HCT116 (cell line): ENCODE results near the gene SUSD4. TPM values are rescaled to one million over a fixed set of nuclear protein-coding genes. Genes with fewer than 3 reads are reported as not detected.

Experiments used
- ATAC-seq: fragments of 200-7000 bp; cut with Tn5 transposase; 2 replicates; pipeline ENCODE4 v1.9.1; 2020; ENCODE audit warnings: mild to moderate bottlenecking, moderate library complexity
- BruUV-seq: library from RNA; stranded (reverse); fragments of 400-500 nt; replicated peaks from 2 replicates; lab custom pipeline; 2021; lab: Mats Ljungman, UMichigan
- CTCF ChIA-PET: fragments of 300-600 bp; sonication (Branson Sonifier 250); formaldehyde crosslinking; loops from one replicate; lab custom pipeline; 2021; ENCODE audit warnings: antibody characterized with exemption; lab: Charles Lee
- POLR2A ChIA-PET: fragments of 300-600, 350-600 bp; sonication (Branson Sonifier 250); formaldehyde crosslinking; loops from one replicate; lab custom pipeline; 2021; ENCODE audit warnings: antibody characterized with exemption; lab: Charles Lee
- RAD21 ChIA-PET, 2 experiments: fragments of 300-600 bp; sonication (Branson Sonifier 250); formaldehyde crosslinking; loops; one replicate each; lab custom pipeline; 2023; ENCODE audit warnings: low total read pairs in 2 of 2; ENCODE audit not compliant: uncharacterized antibody in 2 of 2, unreplicated experiment in 2 of 2, low non-redundant PET in 1 of 2; lab: Charles Lee
- DNase-seq: peaks from one replicate; pipeline ENCODE4 v3.0.0-alpha.2; 2010; ENCODE audit warnings: low read depth, low spot score
- H2AFZ ChIP-seq: fragments of 200-600 bp; shearing (Covaris generic), sonication (generic); 2 replicates; pipeline ENCODE4 v1.6.1; 2017; ENCODE audit warnings: low read depth, mixed run types, mixed read lengths, antibody characterized with exemption, low read length; ENCODE audit not compliant: poor library complexity, severe bottlenecking
- H3K27ac ChIP-seq: 2 replicates; pipeline ENCODE4 v1.5.1; 2012; ENCODE audit warnings: low read depth, low read length
- H3K27me3 ChIP-seq: fragments of 200-600 bp; sonication (generic); 2 replicates; pipeline ENCODE4 v1.6.1; 2016; ENCODE audit warnings: mixed run types, low read length, mixed read lengths; ENCODE audit not compliant: insufficient read depth
- H3K36me3 ChIP-seq, 2 experiments: fragments of 200-500 bp in 1 of 2; fragments of 200-600 bp in 1 of 2; sonication (Bioruptor generic) in 1 of 2; sonication (generic) in 1 of 2; 2 replicates each; pipeline versions ENCODE4 v1.5.1 to v1.6.1; 2014 to 2016; ENCODE audit warnings: low read length in 2 of 2, inconsistent platforms in 1 of 2, mixed read lengths in 1 of 2, mixed run types in 1 of 2; ENCODE audit not compliant: insufficient read depth in 2 of 2, control insufficient read depth in 1 of 2
- H3K4me1 ChIP-seq, 2 experiments: fragments of 200-600 bp in 1 of 2; sonication (generic) in 1 of 2; 2 replicates each; pipeline versions ENCODE4 v1.5.1 to v1.6.1; 2012 to 2017; ENCODE audit warnings: low read length in 2 of 2, inconsistent platforms in 1 of 2, mild to moderate bottlenecking in 1 of 2, mixed read lengths in 1 of 2, mixed run types in 1 of 2, moderate library complexity in 1 of 2; ENCODE audit not compliant: insufficient read depth in 2 of 2, control insufficient read depth in 1 of 2
- H3K4me2 ChIP-seq: fragments of 200-600 bp; sonication (generic); 2 replicates; pipeline ENCODE4 v1.6.1; 2017; ENCODE audit warnings: mixed run types, low read length, mixed read lengths
- H3K4me3 ChIP-seq, 2 experiments: fragments of 200-600 bp in 1 of 2; sonication (generic) in 1 of 2; replicated peaks in 1 of 2; 2 replicates each; pipeline ENCODE4 v1.5.1; 2011 to 2016; ENCODE audit warnings: low read length in 2 of 2, control low read depth in 1 of 2, low read depth in 1 of 2, mild to moderate bottlenecking in 1 of 2, mixed read lengths in 1 of 2, mixed run types in 1 of 2
- H3K79me2 ChIP-seq: fragments of 200-600 bp; sonication (generic); 2 replicates; pipeline ENCODE4 v1.6.1; 2017; ENCODE audit warnings: mild to moderate bottlenecking, mixed run types, low read length, moderate library complexity, mixed read lengths; ENCODE audit not compliant: insufficient read depth
- H3K9ac ChIP-seq: fragments of 200-600 bp; sonication (generic); 2 replicates; pipeline ENCODE4 v1.6.1; 2016; ENCODE audit warnings: low read length, mixed read lengths
- H3K9me2 ChIP-seq: fragments of 200-600 bp; sonication (generic), shearing (Covaris generic); 2 replicates; pipeline ENCODE4 v1.6.1; 2017; ENCODE audit warnings: mixed run types, mild to moderate bottlenecking, moderate library complexity; ENCODE audit not compliant: insufficient read depth
- H3K9me3 ChIP-seq, 2 experiments: fragments of 200-500 bp in 1 of 2; fragments of 200-600 bp in 1 of 2; sonication (Bioruptor generic) in 1 of 2; sonication (generic) in 1 of 2; 2 replicates each; pipeline ENCODE4 v1.6.1; 2014 to 2017; ENCODE audit warnings: low read length in 2 of 2, mixed read lengths in 2 of 2, inconsistent platforms in 1 of 2, low read depth in 1 of 2, mild to moderate bottlenecking in 1 of 2, mixed run types in 1 of 2, moderate library complexity in 1 of 2; ENCODE audit not compliant: control insufficient read depth in 1 of 2, insufficient read depth in 1 of 2
- H4K20me1 ChIP-seq: fragments of 200-600 bp; sonication (generic), shearing (Covaris generic); 2 replicates; pipeline ENCODE4 v1.6.1; 2017; ENCODE audit warnings: mixed run types, mild to moderate bottlenecking, moderate library complexity; ENCODE audit not compliant: insufficient read depth
- ELF1 ChIP-seq: IDR thresholded peaks from 2 replicates; pipeline ENCODE4 v1.6.1; 2012; ENCODE audit warnings: low read depth, borderline replicate concordance
- JUND ChIP-seq: IDR thresholded peaks from 2 replicates; pipeline ENCODE4 v1.6.1; 2012
- POLR2A ChIP-seq: IDR thresholded peaks from 2 replicates; pipeline ENCODE4 v1.7.0; 2011; ENCODE audit warnings: borderline replicate concordance; ENCODE audit not compliant: insufficient read depth, insufficient read length; ENCODE audit errors: extremely low read depth
- RAD21 ChIP-seq: IDR thresholded peaks from 2 replicates; pipeline ENCODE4 v1.6.1; 2012; ENCODE audit warnings: low read depth, mild to moderate bottlenecking
- SIN3A ChIP-seq: IDR thresholded peaks from 2 replicates; pipeline ENCODE4 v1.6.1; 2012; ENCODE audit warnings: low read depth
- TCF7L2 ChIP-seq: IDR thresholded peaks from 2 replicates; pipeline ENCODE4 v1.7.0; 2011; ENCODE audit warnings: borderline replicate concordance, inconsistent platforms; ENCODE audit not compliant: insufficient read depth, insufficient read length; ENCODE audit errors: extremely low read depth
- YY1 ChIP-seq: IDR thresholded peaks from 2 replicates; pipeline ENCODE4 v1.6.1; 2011; ENCODE audit warnings: low read length, low read depth, moderate library complexity, mild to moderate bottlenecking; ENCODE audit not compliant: insufficient replicate concordance; ENCODE audit errors: extremely low read depth
- ZNF274 ChIP-seq: fragments of 200-500 bp; sonication (Bioruptor generic); IDR thresholded peaks from 2 replicates; pipeline ENCODE4 v1.6.1; 2014; ENCODE audit warnings: mild to moderate bottlenecking, low read depth, low read length, inconsistent platforms
- intact Hi-C: fragments of 100-400 bp; cut with micrococcal nuclease; formaldehyde crosslinking; loops from 2 replicates; pipeline ENCODE4 v1.10.0; 2022
- total RNA-seq: library from RNA; stranded (reverse); gene quantifications from one replicate; pipeline ENCODE4 v1.2.1, GENCODE V29; 2021; ENCODE audit not compliant: unreplicated experiment
- TF ChIP-seq, protein P1 (sequence below): IDR thresholded peaks from 2 replicates; pipeline ENCODE4 v1.6.1; 2012; ENCODE audit warnings: low read depth
- TF ChIP-seq, protein P2 (sequence below): IDR thresholded peaks from 2 replicates; pipeline ENCODE4 v1.6.1; 2012
- TF ChIP-seq, protein P3 (sequence below): IDR thresholded peaks from 2 replicates; pipeline ENCODE4 v1.6.1; 2011; ENCODE audit warnings: mild to moderate bottlenecking, low read length, moderate library complexity; ENCODE audit not compliant: insufficient replicate concordance; ENCODE audit errors: extremely low read depth

Gene SUSD4
- total RNA-seq, 1 experiment from 2014 or later, result 0.59 TPM

DNA sequence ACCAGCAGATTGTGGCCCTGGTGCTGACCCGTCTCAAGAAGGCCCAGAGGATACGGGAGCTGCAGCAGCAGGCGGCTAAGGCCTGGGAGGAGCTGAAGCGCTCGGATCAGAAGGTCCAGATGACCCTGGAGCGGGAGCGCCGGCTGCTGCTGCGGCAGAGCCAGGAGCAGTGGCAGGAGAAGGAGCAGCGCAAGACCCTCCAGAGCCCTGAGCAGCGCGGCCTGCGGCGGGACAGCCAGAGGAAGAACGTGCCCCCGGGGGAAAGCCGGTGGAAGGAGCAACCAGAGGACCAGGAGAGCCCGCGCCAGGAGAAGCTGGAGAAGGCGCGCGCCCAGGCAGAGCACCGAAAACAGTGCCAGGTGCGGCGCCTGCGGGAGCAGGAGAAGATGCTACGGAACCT, 30.3 kb upstream of the SUSD4 start (continued):
- TF ChIP-seq, protein P1, sequence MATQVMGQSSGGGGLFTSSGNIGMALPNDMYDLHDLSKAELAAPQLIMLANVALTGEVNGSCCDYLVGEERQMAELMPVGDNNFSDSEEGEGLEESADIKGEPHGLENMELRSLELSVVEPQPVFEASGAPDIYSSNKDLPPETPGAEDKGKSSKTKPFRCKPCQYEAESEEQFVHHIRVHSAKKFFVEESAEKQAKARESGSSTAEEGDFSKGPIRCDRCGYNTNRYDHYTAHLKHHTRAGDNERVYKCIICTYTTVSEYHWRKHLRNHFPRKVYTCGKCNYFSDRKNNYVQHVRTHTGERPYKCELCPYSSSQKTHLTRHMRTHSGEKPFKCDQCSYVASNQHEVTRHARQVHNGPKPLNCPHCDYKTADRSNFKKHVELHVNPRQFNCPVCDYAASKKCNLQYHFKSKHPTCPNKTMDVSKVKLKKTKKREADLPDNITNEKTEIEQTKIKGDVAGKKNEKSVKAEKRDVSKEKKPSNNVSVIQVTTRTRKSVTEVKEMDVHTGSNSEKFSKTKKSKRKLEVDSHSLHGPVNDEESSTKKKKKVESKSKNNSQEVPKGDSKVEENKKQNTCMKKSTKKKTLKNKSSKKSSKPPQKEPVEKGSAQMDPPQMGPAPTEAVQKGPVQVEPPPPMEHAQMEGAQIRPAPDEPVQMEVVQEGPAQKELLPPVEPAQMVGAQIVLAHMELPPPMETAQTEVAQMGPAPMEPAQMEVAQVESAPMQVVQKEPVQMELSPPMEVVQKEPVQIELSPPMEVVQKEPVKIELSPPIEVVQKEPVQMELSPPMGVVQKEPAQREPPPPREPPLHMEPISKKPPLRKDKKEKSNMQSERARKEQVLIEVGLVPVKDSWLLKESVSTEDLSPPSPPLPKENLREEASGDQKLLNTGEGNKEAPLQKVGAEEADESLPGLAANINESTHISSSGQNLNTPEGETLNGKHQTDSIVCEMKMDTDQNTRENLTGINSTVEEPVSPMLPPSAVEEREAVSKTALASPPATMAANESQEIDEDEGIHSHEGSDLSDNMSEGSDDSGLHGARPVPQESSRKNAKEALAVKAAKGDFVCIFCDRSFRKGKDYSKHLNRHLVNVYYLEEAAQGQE, result no peak
- TF ChIP-seq YY1, result no peak
- TF ChIP-seq ELF1, result no peak
- TF ChIP-seq ZNF274, result no peak

DNA sequence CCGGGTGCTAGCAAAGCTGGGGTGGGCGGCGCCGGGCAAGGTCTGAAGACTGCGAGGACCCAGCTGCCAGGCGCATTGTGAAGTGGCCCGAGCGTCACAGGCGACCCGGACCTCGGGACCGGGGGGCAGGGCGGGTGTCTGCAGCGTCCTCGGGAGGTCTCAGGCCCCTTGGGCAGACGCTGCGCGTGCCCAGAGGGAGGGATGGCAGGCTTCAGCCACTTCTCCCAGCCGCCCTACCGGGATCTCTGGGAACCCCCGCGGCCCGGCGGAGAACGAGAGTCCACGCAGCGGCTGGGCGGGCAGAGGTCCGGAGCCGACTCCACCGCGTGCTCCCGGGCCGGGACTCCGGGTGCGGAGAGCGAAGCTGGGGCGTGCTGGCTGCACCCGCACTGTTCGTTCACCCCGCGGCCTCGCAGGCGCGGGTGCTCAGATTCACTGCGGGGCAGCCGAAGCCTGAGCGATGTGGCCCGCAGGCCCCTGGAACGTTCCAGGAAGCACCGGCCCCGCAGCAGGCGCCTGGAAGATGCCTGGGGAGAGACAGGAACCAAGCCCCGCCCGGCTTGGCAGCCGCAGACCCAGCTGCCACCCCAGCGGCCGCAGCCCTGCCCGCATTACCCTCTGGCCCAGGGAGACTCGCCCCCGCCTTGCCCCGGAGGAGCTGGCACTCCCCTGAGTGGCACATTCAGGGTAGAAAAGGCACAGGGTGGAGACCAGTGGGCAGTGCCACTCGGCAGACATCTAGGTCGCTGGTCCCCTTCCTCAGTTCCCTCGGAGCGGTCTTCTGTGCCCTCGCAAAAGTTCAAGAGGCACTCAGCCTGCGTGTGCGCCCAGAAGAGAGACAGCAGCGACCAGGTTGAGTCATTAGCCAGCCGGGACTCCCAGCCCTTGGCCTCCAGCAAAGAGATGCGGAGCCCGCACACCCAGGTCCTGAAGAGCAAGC, 29.6 kb upstream of the SUSD4 start, which contains the start of gene CCDC185:
Gene CCDC185, plus strand, starts transcription at position 141 of the 940 bp plus-strand sequence. Its CDS starts 61 bp downstream, at position 202.
- ATAC-seq, result no peak
- no peak within 1 kb of the TSS for H3K4me3 ChIP-seq
- no peaks in the 10 kb centered on the region for H3K9me3 ChIP-seq
- no peak for DNase-seq
- BruUV-seq, result no TSS peak
- H2AFZ ChIP-seq, result no peak within 1 kb of the TSS
- no peaks in the 10 kb centered on the region for H3K27me3 ChIP-seq
- no peak within 1 kb of the TSS for H3K4me2 ChIP-seq
- H3K36me3 ChIP-seq, result no peaks in the 10 kb centered on the region
- H3K27ac ChIP-seq, result no peak within 1 kb of the TSS
- no peaks in the 10 kb centered on the region for H3K9me2 ChIP-seq
- ChIA-PET POLR2A (no interaction called here), RAD21 (no interaction called here), CTCF (no interaction called here)
- H3K9ac ChIP-seq, result no peak within 1 kb of the TSS
- no peaks in the 10 kb centered on the region for H3K79me2 ChIP-seq
- H4K20me1 ChIP-seq, result no peaks in the 10 kb centered on the region
- H3K4me1 ChIP-seq, result no peaks in the 10 kb centered on the region
- intact Hi-C loops, result no loop called here
- TF ChIP-seq SIN3A (no peak), RAD21 (no peak), JUND (no peak), POLR2A (no peak), TCF7L2 (no peak), YY1 (no peak)
- TF ChIP-seq, protein P2, sequence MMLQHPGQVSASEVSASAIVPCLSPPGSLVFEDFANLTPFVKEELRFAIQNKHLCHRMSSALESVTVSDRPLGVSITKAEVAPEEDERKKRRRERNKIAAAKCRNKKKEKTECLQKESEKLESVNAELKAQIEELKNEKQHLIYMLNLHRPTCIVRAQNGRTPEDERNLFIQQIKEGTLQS, result no peak
- TF ChIP-seq, protein P1, result no peak
- TF ChIP-seq, protein P3, sequence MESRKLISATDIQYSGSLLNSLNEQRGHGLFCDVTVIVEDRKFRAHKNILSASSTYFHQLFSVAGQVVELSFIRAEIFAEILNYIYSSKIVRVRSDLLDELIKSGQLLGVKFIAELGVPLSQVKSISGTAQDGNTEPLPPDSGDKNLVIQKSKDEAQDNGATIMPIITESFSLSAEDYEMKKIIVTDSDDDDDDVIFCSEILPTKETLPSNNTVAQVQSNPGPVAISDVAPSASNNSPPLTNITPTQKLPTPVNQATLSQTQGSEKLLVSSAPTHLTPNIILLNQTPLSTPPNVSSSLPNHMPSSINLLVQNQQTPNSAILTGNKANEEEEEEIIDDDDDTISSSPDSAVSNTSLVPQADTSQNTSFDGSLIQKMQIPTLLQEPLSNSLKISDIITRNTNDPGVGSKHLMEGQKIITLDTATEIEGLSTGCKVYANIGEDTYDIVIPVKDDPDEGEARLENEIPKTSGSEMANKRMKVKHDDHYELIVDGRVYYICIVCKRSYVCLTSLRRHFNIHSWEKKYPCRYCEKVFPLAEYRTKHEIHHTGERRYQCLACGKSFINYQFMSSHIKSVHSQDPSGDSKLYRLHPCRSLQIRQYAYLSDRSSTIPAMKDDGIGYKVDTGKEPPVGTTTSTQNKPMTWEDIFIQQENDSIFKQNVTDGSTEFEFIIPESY, result no peak
